Activated CD4-positive, alpha-beta T cell treated with anti-CD3 and anti-CD28 coated beads, Interleukin-2, Interleukin-6, amounts not matched to agents 100 ng/mL and 50 ng/mL, durations not matched to agents 16 hours and 8 hours (primary cell): ENCODE results near the gene DDIT3.
A peak's percentile ranks its signal among the peaks of the same experiment; 100 is the strongest.

Experiments used
- DNase-seq: peaks from one replicate; pipeline ENCODE4 v3.0.0-alpha.2; 2020

Gene DDIT3

DNA sequence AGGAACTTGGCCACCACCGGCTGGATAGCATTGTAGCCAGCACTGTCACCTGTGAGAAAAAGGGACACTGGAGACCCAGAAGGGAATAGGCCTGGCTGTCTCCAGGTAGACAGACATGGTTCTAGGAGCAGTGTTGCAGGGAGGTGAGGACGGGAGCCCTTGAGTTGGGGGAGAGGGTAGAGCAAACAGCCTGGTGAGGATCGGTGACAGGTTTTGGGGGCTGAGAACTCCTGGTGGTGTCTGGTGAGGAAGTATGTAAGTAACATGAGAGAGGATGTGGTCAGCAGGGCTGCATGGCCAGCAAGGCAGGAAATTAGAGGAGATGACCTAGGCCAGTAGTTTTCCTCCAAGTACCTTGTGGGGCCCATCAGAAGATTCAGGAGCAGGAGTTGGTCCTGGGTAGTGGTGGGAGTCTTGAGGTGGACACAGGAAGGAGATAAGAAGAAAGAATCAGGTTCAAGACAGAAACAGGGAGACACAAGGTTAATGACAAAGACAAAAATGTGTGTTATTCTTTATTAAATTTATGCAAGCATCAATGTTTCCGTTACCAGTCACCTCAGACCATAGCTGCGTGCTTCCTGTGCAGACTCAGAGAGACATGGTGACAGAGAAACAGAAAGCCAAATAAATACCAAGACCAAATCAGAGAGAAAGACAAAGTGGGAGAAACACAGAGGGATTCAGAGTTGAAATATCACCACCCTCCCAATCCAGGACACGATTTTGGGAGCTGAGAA, 40.8 kb downstream of the DDIT3 start, which contains the start of gene ARHGAP9:
Gene ARHGAP9 (minus strand): TSS at position 491 of the 740 bp plus-strand sequence. CDS start 460 bp downstream, at position 31.
- peak; percentile 66 for DNase-seq

DNA sequence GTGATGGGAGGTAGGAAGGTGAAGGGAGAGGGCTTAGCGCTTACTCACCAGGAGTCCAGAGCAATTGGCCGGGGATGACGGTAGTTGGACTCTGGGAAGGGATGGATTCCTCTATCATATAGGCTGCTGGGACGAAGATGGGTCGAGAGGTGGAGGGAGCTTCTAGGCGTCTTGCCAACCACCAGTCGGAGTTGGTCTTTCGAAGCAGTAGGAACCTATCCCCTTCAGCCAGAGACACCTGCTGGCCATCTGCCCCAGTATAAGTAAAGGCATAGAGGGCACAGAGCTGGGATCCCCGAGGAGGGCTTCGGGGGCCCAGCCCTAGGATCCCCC, 41.3 kb downstream of the DDIT3 start:
- DNase-seq: no peak

DNA sequence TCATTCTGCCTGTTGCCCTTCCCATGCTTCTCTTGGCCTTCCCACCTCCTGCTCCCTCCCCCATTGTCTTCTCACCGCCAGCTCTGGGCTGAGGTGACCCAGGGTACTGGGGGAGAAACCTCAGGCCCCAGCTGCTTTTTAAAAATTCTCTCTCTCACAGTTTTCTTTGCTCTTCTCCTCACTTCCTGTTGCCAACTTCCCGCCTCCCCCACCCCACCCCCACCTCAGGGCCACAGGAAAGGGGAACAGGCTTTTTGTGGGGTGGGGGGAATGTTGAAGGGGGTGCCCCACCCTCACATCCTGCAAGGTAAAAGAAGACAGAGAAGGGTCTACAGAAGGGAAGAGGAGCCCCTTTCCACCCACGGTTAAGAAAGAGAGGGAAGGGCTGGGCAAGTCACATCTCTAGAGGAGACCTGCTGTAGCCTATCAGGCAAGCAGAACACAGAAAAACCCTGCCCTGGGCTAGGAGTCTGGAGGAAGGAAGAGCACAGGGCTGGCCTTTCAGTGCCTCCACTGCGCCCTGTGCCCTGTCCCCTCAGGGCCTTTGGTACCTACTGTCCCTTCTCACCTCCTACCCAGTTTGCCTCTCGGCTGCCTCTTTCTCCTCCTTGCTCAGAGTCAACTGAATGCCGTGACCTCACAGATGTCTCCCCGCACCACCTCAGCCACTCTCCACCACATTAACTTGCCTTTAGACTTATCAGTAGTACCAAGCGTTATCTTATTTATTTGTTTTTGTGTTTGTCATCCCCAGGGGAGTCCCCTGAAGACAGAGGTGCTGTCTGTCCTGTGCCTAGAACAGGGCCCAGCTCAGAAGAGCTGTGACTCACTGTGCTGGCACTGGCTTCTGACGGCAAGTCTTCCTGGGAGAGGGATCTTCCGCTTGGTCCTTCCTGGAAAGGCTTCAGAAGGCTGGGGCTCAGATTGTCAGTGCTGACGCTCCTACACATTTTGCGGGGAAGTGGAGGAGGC, 42.3 kb downstream of the DDIT3 start:
- DNase-seq: peak; percentile 65

DNA sequence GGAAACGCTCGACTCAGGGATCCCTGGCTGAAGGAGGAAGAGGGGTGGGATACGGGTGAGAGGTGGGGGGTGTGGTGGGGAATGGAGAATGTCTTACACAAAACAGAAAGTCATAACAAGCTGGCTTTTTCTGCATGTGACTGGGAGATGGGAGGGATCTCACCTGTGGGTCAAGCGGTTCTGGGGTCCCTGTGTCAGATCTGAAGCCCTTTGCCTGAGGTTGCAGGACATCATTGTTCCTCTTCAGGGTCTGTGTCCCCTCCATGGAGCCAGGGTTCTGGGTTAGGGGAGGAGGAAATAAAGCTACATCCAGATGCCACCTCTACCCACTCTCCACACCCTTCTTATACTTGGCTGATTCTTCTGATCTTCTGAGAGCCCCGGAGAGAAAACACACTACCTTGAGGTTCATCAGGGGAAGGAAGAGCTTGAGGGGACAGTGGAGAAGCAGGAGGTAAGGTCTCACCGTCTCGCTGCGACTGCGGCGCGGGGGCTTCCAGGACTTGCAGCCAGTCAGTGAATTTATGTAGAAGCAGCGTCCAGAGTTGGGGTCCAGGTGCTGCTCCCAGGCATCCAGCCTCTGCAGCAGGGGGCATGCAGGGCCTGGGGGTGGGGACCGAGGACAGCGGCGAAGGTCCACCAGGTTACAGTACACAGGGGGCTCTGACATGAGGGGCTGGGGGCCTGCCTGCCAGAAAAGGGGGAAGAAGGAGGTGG, 43.2 kb downstream of the DDIT3 start:
- DNase-seq: no peak

DNA sequence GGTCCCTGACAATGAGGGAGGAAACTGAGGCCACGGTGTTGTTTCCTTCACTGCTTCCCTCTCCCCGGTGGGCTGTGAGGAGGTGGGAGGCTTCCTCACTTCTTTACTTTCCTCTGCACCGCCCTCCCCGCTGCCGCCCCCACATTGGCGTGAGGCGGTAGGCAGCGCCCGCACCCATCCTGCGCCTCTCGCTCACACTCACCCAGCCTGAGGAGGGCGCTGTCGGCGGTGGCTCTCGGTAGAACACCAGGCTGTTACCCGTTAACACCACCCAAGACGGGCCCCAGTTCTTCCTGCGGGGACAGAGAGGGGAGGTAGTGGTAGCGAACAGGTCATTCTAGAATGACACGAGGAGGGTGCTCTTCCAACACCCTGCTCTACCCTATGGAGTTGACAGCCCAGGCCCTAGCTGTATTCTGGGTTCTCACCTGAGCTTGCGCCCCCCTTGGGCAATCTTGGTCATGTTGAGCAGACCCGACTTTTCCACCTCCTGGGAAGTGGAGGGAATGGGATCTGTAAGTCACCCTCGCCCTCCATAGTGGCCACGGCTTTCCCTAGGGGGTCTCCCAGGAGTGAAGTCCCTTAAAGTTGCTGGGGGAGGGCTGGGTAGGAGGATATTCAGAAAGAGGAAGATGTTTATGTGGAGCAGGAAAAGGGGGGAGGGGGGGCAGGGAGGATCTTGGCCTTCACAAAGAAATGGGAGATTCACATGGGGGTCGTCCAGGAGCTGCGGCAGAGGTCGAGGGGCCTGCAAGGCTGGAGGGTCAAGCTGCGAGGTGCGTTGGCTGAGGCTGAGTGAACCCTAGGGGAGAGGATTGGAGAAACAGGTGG, 43.9 kb downstream of the DDIT3 start:
- peak; percentile 90 for DNase-seq

DNA sequence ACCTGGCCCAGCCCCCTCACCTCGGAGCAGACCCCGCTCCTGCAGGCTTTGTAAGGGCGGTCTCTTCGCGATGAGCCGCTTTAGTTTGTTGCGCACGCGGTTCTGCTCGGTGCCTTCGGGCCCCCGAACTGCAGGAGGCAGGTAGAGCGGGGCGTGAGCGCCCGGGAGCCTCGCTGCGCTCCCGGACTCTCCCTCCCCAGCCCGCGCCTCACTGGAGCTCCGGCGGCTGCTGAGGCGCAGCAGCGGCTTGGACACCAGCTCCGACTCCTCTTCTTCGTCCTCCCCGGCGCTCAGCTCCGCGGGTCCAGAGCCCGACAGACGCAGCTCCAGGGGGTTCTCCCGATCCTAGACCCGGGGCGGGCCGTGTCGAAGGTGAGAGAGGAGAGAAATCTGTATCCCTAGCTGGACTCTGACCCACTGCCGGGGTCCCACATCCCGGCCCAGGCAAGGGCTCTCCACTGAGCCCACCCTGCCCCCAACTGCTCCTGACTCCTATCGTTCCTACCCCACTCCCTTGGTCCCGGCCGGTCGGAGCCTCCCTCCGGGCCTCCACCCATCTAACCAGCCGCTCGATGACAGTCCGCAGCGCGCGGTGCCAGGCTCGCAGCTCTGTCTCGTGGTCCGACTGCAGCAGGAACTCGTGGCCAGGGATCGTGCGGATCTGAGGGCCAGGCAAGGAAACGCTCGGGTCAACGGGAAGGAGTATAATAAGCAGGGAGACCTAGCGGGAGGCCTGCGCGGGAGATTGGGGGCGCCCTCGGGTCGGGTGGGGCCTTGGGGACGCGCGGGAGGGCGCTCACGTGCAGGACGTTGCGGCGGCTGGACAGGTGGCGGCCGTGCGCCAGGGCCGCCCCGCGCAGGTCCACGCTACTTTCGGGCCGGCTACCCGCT, 44.8 kb downstream of the DDIT3 start:
- no peak for DNase-seq

DNA sequence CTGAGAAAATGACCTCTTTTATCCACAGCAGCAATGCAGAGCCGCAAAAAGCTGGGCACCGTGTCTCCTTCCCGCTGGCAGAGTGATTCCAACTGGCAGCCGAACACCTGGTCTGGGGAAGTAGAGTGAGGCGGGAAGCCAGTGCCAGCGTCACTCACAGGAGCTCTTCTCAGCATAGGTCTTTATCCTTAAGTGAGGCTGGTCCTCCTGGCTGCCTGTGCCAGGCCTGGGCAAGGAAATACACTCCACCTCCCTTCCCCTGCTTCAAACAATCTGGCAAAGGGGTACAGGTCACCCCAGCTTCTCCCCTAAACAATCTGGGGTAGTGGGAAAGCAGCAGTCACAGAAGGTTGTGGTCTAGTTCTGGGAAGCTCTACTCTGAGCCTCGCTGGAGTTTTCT, 45.5 kb downstream of the DDIT3 start:
- DNase-seq: no peak

DNA sequence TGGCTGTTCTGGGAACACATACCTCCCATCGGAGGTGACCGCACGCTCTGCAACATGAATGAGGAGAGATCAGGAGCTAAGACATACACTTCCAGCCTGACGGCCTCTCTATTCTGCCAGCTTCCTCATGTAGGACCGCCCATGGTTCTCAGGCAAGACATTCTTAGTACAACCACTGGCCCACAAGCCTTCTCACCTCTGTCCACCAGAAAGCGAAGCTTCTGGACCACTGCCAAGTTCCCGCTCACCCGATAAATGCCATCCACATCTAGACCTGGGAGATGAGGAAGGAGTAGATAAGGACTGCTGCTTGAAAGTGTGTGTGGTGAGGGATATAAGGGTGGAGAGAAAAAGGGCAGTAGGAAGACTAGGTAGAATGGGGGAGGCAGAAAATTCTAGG, 45.9 kb downstream of the DDIT3 start:
- DNase-seq: no peak

DNA sequence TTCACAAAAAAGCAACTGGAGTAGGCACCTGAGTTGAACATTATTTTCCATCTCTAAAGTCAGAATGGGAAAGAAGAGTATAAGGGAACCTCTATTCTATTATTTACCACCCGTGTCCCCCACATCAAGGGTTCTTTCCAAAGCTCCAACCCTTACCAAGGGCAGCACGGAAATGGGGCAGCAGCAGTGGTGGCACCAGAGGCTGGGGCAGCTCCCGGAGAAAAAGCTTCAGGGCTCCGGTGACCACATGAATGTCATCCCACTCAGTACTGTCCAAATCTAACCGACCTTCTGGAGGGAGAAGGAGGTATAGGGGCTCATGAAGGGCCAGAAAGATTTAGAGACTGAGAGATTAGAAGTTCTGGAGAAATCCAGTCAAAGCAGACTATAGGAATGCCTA, 46.4 kb downstream of the DDIT3 start:
- DNase-seq: no peak

DNA sequence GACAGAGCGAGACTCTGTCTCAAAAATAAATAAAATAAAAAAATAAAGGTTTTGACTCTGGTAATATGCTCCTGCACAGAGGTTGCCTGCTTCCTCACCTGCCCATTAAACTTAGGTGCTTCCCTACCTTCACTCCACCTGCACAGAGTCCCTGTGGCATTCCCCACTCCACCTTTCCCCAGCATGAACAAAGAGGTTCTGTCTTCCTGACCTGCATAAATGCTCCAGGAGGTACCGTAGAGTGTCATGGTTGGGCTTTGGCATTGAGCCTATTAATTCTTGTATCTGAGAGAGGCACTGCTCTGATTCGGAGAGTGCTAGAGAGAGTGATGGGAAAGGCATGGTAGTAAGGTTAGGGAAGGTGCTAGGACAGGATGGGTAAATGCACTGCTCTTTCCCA, 46.9 kb downstream of the DDIT3 start:
- no peak for DNase-seq

DNA sequence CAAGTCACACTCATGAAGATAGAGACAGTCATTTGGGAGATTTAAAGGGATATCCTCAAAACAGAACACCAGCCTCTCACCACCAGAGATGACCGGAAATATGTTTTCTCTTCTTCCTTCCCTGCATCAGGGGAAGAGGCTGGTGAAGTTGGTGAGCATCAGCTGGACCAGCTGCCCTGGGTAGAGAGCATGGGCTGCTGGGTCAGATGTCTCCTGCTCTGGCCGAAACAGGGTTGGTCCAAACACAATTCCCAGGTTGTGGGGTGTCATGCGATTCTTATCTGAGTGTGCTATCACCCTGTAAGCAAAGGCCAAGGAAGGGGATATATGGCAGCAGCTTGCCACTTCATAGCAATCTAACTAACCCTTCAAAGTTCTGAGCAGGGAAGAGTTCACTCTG, 47.9 kb downstream of the DDIT3 start:
- DNase-seq: no peak

DNA sequence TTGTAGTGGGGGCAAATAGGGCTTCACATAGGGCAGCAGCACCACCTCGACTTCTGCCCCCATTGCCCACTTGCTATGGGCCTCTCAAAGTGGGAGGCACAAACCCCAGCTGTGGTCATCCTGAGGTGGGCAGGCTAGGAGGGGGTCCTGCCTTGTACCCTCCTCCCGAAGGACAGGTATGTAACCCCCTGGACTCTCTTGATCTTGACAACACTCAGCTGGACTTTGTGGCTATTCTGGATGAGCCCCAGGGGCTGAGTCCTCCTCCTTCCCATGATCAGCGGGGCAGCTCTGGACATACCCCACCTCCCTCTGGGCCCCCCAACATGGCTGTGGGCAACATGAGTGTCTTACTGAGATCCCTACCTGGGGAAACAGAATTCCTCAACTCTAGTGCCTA, 48.7 kb downstream of the DDIT3 start:
- DNase-seq: no peak

DNA sequence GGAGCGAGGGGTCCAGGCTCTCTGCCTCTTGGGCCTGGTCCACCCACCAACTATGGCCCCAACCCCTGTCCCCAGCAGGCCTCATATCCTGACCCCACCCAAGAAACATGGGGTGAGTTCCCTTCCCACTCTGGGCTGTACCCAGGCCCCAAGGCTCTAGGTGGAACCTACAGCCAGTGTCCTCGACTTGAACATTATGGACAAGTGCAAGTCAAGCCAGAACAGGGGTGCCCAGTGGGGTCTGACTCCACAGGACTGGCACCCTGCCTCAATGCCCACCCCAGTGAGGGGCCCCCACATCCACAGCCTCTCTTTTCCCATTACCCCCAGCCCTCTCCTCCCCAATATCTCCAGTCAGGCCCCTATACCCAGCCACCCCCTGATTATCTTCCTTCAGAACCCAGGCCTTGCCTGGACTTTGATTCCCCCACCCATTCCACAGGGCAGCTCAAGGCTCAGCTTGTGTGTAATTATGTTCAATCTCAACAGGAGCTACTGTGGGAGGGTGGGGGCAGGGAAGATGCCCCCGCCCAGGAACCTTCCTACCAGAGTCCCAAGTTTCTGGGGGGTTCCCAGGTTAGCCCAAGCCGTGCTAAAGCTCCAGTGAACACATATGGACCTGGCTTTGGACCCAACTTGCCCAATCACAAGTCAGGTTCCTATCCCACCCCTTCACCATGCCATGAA, 49.2 kb downstream of the DDIT3 start:
- DNase-seq: no peak

DNA sequence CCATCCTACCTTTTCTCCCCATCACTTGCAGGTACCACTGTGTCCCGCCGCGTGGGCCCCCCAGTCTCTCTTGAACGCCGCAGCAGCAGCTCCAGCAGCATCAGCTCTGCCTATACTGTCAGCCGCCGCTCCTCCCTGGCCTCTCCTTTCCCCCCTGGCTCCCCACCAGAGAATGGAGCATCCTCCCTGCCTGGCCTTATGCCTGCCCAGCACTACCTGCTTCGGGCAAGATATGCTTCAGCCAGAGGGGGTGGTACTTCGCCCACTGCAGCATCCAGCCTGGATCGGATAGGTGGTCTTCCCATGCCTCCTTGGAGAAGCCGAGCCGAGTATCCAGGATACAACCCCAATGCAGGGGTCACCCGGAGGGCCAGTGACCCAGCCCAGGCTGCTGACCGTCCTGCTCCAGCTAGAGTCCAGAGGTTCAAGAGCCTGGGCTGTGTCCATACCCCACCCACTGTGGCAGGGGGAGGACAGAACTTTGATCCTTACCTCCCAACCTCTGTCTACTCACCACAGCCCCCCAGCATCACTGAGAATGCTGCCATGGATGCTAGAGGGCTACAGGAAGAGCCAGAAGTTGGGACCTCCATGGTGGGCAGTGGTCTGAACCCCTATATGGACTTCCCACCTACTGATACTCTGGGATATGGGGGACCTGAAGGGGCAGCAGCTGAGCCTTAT, 49.9 kb downstream of the DDIT3 start:
- no peak for DNase-seq

DNA sequence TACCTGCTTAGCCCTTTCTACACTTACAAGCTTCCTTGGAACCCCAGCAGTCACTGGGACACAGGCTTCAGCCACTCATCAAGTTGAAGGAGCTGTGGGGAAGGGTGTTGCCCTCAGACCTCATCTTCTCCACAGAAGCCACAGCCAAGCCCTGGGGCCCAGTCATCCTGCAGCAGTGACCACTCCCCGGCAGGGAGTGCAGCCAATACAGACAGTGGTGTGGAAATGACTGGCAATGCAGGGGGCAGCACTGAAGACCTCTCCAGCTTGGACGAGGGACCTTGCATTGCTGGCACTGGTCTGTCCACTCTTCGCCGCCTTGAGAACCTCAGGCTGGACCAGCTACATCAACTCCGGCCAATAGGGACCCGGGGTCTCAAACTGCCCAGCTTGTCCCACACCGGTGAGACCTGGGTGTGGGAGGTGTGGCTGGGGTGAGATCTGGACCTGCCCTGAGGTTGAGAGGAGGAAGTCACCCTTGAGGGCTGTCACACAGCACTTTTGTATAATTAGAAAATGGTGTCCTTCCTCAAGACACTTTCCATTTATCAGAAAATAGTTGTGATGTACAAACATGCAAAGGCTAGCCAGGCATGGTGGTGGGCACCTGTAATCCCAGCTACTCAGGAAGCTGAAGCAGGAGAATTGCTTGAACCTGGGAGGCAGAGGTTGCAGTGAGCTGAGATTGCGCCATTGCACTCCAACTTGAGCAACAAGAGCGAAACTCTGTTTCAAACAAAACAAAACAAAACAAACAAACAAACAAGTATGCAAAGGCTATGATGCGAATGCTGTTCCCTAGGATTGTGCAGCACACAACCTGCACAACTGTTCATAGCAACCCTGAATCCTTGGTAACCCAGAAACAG, 50.8 kb downstream of the DDIT3 start:
- no peak for DNase-seq

DNA sequence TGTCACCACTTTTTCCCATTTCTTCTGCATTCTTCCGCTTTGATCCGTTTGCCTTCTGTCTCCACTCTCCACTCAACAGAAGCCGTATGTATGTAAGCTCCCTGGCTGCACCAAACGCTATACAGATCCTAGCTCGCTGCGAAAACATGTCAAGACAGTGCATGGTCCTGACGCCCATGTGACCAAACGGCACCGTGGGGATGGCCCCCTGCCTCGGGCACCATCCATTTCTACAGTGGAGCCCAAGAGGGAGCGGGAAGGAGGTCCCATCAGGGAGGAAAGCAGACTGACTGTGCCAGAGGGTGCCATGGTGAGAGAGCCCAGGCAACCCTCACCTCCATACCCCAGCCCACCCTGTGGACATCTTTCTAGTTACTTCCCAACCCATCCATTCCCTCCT, 52.4 kb downstream of the DDIT3 start:
- DNase-seq: no peak

DNA sequence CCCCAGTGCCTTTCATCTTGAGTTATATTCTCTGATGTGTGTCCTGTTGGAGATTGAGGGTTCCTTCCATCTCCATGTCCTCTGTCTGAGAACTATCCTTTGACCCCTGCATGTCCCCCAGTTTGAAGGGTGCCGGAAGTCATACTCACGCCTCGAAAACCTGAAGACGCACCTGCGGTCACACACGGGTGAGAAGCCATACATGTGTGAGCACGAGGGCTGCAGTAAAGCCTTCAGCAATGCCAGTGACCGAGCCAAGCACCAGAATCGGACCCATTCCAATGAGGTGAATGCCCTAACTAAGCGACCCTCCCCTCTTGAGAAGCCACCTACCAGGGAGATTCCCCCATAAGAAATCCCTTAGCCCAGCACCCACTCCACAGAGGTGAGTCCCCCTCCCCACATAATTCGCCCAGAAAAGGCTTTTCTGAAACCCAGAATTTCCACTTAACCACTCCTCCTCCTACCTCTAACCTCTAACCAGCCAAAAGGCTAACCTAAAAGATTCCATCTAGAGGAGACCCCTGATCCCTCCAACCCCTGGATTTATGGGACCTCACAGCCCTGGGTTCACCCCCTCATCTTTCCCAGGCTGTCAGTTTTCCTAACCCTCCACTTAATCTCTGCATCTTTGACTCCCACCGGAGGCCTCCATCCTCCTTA, 53.0 kb downstream of the DDIT3 start:
- DNase-seq: no peak
